ENCODE results near the gene SPATA2L. TPM values are rescaled to one million over a fixed set of nuclear protein-coding genes. Genes with fewer than 3 reads are reported as not detected.
A peak's percentile ranks its signal among the peaks of the same experiment; 100 is the strongest.

Gene SPATA2L, protein sequence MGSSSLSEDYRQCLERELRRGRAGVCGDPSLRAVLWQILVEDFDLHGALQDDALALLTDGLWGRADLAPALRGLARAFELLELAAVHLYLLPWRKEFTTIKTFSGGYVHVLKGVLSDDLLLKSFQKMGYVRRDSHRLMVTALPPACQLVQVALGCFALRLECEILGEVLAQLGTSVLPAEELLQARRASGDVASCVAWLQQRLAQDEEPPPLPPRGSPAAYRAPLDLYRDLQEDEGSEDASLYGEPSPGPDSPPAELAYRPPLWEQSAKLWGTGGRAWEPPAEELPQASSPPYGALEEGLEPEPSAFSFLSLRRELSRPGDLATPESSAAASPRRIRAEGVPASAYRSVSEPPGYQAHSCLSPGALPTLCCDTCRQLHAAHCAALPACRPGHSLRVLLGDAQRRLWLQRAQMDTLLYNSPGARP
- 21.1 and 24.3 TPM in 2 replicates for total RNA-seq (2014; rRNA removed; shearing (Covaris generic))

DNA sequence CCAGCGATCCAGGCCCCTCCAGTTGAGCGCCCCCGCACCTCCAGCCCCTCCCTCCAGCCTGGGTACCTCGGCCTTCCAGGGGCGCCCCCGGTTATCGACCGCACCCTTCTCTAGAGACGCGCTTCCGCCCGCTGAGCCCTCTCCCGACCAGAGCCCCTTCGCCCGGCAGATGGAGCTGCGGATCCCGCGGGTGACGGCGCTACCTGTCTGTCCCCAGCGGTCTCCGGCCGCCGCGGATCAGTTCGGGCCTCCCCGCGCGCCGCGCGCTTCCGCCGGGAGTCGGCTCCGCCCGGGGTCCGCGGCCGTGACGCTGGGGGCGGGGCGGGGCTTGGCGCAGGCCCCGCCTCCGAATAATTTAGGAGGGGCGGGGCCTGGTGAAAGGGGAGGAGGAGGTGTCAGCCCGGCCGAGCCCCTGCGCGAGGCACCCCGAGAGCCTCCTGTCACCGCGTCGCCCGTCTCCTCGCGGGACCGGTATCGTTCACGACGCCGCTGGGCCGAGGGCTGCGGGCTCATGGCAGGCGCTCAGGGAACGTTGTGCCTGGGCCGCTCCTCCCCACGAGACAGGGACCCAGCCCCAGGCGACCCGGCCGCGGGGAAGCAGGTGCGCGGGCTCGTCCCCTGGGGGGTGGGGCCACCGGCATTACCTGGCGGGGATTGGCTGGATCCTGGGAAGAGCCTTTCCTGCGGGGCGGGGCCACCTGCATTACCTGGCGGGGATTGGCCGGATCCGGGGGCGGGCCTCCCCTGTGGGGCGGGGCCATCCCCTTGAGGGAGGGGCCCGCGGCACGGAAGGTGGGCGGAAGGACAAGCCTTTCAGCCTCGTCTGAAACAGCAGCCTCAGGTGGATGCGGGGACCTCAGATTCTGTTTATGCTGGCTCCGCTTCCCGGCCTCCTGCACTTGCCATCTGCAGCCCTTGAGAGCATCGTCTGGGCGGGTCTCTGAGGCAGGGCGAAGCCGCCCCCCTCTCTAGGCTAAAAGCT lies at the start of gene SPATA2L:
Gene SPATA2L, minus strand, starts transcription at position 281 of the 982 bp plus-strand sequence. CDS start 473 bp downstream, outside the sequence.
- peak; percentile 90 for DNase-seq (ENCODE audit: low spot score)

DNA sequence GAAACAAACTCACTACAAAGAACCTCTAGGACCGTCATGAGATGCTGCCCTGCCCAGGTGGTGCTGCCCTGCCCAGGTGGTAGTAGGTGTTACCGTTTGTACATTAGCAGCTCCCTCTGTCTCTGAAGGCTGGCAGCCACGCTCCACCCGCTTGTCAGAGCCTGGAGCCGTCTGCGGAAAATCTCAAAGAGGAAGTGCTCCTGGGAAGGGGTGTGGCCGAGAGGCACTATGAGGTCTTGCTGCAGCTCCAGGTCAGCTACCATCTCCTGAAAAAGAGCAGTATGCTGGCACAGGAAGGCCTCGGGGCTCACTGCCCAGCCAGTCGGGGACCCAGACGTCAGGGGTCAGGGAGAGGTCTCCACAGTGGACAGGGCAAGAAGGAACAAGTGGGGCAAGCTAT lies 48.1 kb upstream of the SPATA2L start:
- DNase-seq (ENCODE audit: low spot score): no peak

DNA sequence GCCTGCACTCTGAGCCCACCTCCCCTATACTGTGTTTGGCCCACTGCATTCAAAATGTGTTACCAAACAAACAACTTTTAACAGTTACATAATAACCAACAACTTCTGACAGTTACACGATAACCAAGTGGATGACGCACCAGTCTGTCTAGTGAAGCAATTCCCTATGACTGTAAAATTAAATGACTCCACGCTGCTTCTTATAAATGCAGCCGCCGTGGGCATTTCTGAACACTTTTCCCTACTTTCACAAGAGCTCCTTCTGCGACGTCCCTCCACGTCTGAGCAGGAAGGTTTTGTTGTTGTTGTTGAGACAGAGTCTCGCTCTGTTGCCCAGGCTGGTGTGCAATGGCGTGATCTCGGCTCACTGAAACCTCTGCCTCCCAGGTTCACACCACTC lies 47.4 kb upstream of the SPATA2L start:
- DNase-seq (ENCODE audit: low spot score): no peak

DNA sequence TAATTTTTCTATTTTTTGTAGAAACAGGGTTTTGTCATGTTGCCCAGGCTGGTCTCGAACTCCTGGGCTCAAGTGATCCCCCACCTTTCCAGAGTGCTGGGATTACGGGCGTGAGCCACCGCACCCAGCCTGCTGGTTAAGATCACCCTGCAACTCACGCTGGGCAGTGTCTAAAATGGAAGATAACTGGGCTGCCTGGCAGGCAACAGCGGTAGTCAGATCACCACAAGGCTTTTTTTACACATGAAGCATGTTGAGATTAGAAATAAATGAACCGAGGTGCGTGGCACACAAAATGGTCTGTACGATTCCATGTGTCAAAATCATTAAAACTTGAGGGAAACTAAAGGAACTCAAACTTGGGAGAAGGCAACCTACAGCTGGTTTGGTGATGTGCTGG lies 46.6 kb upstream of the SPATA2L start:
- DNase-seq (ENCODE audit: low spot score): no peak

DNA sequence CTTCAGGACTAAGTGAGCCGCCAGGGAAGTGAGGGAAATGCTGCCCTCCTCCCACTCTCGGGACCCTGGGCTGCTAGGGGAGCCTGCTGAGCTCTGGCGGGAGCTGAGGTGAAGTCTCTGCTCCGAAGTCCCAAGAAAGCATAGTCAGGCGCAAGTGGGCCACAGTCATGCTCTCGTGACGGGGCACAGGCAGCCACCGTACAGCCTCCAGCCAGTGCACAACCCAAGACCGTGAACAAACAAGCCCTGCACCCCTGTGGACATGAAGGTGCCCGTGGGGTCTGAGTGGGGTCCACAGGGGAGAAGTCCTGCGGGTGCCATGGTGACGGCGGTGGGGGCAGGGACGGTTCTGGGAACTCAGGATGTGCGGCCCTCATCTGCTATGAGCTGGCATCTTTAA lies 44.5 kb upstream of the SPATA2L start:
- no peak for DNase-seq (ENCODE audit: low spot score)

DNA sequence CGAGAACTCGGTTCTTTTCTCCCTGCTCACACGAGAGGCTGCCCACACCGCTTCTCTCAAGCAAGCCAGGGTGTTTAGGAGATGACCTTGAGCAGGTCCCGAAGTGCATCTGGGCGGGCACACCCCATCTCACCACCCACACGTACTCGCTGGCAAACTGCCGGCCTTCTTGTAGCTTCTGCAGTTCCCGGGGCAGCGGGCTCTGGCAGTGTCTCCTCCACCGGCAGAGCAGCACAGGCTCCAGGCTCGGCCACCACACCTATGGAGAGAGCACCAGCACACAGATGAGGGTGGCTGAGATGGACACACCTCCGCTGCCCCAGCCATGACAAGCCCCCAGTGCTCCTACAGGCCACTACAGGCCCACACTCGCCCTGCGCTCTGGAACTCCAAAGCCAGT lies 43.3 kb upstream of the SPATA2L start:
- DNase-seq (ENCODE audit: low spot score): no peak

DNA sequence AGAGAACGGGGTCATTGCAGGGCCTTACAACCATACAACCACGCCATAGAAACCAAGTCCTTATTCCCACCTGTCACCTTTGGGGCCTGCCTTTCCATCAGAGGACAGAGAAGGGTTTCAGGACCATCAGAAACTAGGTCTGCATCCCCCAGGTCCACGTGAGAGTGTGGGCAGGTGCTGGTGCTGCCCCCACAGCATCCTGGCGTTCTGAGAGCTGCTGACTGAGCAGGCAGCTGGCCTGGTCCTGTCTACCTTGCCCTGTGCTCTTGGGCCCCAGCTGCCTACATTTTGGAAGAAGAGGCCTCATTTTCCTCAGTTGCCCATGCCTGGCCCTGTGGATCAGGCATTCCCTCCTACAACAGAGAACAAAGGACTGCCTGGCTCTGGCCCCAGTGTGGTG lies 41.4 kb upstream of the SPATA2L start:
- no peak for DNase-seq (ENCODE audit: low spot score)

DNA sequence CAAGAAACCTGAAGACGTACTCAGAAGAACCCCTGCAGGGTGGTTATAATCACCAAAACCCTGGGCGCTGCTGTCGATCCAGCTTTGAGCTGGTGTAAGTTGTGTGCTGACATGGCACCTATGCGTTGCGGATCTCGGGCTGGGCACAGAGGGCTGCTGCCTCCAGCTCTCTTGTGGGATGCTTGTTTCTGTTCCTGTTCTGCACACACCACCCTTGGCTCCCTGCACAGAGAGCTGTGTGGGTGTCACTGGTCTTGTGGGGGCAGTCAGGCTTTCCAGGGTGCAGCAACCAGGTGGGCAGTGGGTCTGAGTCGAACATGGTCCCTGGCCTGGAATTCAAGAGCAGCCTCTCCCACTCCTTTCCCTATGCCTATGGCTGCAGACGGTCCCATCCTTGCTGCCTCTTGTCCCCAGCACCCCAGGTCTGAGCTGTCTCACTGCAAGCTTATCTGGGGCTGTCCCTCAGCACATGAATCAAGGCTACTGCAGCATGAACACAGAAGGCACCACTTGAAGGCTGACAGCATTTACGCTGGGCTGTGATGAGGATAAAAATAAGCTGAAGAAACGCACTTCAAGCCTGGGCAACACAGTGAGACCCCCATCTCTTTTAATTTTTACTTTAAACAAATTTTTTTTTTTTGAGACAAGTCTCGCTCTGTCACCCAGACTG lies 40.0 kb upstream of the SPATA2L start:
- no peak for DNase-seq (ENCODE audit: low spot score)

DNA sequence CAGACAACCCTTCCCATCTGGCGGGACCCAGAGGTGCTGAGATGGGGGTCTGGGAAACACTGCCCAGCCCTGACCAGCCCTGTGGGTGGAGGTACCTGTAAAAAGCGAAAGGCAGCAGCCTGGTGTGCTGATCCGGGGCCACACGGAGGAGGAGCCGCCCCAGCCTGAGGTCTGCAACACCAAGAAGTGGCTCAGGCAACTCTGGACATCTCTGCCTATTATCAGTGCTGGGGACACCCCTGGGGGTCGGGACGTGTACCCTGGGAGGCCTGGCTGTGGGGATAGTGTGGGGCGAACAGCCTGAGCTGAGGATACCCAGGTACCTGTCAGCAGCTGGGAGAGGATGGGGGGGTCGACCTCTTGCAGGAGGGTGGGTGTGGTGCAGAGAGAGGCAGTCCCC lies 37.9 kb upstream of the SPATA2L start:
- no peak for DNase-seq (ENCODE audit: low spot score)

DNA sequence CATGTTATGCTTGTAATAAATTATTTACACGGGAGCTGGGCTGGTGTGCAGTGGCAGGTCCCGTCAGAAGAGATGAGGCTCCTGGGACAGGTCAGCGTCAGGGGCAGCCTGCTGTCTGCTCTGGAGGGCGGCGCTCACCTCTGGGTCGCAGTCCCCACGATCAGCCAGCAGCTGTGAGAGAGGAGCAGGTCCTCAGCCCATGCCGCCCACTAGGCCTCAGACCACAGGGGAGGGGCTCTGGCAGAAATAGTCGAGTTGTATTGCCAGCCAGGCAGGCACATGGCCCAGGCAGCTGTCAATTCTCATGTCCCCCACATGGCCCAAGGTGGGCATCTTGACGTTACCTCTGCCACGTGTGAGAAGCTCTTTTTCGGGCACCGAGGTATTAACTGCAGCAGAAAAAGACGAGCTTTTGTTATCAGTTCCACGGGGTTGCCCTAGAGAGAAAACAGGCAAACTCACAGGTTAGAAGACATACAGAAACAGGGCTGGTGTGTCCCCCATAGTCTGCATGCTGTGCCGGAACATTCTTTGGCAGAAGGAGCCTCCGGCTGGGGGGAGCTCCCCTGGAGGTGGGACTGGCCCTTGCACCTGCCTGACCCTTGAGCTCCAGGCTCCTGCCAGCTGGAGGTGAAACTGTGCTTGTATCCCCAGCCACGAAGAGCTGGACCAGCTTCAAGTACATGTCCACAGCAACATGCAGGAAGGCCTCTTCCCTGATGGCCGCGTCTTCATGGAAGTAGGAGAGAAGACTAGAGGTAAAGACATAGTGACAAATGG lies 37.2 kb upstream of the SPATA2L start:
- DNase-seq (ENCODE audit: low spot score): no peak

DNA sequence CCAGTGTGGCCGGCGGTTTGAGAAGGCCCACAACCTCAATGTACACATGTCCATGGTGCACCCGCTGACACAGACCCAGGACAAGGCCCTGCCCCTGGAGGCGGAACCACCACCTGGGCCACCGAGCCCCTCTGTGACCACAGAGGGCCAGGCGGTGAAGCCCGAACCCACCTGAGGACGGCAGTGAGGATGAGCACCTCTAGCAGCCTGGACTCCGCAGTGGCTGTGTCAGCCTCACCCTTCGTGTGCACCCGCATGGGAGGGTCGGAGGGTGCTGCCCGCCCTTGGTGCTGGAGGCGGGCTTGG lies 36.5 kb upstream of the SPATA2L start:
- no peak for DNase-seq (ENCODE audit: low spot score)

DNA sequence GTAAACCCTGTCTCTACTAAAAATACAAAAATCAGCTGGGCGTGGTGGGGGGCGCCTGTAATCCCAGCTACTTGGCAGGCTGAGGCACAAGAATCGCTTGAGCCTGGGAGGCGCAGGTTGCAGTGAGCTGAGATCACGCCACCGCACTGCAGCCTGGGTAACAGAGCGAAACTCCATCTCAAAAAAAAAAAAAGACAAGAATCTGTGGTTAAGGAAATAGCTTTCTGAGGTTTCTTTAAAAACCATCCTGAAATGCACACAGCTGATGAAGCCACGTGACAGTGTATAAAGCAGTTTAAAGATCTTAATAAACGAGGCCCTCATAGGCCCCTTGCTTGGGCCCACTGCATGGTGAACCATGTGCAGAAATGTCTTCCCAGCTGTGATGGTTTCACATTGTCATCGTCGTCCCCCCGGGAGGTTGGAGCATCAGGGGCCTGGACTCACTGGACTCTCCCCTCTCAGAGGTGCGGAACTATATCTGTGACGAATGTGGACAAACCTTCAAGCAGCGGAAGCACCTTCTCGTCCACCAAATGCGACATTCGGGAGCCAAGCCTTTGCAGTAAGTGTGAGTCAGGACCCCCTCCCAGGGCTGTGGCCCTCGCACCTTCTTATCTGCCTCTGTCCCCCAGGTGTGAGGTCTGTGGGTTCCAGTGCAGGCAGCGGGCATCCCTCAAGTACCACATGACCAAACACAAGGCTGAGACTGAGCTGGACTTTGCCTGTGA lies 36.0 kb upstream of the SPATA2L start:
- DNase-seq (ENCODE audit: low spot score): no peak

DNA sequence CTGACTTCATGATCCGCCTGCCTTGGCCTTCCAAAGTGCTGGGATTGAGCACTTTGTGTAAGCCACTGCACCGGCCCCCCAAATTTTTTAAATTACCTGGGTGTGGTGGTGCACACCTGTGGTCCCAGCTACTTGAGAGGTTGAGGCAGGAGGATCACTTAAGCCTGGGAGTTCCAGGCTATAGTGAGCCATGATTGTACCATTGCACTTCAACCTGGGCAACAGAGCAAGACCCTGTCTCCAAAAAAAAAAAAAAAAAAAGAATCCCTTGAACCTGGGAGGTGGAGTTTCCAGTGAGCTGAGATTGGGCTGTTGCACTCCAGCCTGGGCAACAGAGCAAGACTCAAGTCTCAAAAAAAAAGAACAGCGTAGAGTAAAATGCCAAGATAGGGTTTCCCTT lies 35.0 kb upstream of the SPATA2L start:
- DNase-seq (ENCODE audit: low spot score): no peak

DNA sequence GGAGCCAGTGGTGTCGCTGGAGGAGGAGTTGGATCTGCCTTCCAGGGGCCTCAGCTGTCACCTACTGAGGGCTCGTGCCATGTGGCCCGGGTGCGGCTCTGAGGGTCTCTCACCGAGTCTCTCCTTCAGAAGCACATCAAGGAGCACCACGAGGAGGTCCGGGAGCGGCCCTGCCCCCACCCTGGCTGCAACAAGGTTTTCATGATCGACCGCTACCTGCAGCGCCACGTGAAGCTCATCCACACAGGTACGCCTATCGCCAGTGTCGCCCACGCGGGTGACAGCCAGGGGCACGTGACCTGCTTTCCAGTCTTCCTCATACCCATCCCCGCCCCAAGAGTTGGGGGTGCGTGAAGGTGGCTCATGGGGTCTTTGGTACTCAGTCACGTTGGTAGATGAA lies 32.3 kb upstream of the SPATA2L start:
- no peak for DNase-seq (ENCODE audit: low spot score)

DNA sequence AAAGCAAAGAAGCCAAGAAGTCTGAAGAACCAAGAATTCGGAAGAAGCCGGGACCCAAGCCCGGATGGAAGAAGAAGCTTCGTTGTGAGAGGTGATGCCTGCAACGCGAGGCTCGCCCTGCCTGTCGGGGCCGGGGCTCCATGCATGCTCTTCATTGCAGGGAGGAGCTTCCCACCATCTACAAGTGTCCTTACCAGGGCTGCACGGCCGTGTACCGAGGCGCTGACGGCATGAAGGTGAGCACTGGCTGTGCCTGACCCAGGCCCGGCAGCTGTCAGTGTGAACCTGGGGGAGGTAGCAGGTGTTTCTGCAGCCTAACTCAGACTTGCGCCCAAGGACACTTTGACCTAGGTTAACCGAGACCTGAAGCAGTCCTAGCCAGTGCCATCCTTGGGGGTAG lies 31.8 kb upstream of the SPATA2L start:
- no peak for DNase-seq (ENCODE audit: low spot score)

DNA sequence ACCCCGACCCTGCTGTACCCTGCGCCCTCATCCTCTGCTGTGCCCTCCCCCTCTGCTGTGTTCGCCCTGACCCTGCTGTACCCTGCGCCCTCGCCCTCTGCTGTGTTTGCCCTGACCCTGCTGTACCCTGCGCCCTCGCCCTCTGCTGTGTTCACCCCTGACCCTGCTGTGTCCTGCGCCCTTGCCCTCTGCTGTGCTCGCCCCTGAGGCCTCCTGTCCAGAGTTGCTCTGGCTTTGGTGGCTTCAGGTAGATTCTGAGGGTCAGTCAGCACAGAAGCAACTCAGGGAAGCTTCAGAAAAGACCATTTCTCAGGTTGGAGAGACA lies 31.4 kb upstream of the SPATA2L start:
- no peak for DNase-seq (ENCODE audit: low spot score)

DNA sequence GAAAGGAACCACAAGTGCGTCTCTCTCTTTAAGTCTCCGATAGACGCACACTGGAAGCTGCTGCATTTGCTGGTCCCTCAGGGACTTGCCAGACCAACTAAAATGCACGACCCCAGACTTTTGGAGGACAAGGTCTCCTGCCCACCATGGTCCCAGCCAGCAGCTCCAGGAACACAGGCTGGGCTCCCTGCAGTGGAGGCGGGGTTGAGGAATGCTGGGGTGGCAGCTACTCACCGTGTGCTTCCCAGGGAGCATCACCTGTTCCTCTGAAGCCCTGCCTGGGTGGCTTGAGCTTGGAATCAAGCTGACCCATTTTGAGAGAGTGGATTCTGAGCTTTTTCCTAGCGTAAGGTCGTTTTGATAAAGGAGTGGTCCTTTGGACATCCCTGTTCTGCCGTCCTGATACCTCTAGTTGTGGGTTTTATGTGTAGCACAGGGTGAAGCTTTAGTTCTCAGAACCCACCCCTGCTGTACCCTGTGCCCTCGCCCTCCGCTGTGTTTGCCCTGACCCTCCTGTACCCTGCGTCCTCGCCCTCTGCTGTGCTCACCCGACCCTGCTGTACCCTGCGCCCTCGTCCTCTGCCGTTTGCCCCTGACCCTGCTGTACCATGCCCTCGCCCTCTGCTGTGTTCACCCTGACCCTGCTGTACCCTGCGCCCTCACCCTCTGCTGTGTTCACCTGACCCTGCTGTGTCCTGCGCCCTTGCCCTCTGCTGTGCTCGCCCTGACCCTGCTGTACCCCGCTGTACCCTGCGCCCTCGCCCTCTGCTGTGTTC lies 30.8 kb upstream of the SPATA2L start:
- DNase-seq (ENCODE audit: low spot score): no peak

DNA sequence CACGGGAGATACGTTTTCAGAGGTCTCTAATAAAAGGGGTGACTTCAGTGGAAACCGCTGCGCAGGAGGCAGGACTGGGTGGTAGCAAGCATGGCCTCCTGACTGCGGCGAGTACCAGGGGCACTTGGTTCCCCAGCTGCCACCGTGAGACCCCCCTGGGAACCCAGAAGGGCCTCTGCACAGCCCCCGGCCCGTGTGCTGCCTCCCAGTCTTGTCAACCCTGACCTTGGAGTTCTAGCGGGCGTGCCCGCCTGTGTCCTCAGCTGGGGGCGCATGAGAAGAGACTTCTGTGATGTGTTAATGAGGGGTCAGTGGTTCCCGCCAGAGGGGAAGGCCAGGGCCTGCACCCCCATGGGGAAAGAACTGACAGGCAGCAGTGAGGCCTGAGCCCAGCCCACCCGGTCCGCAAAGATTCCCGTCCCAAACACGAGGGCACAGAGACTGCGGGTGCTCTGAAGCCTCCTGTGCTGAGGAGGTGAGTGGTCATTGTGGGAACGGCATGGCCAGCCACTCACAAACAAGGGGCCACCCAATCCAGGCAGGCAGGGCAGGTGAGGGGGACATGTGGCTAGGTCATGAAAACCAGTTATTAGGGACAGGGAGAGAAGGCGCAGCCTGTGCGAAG lies 29.2 kb upstream of the SPATA2L start:
- no peak for DNase-seq (ENCODE audit: low spot score)

DNA sequence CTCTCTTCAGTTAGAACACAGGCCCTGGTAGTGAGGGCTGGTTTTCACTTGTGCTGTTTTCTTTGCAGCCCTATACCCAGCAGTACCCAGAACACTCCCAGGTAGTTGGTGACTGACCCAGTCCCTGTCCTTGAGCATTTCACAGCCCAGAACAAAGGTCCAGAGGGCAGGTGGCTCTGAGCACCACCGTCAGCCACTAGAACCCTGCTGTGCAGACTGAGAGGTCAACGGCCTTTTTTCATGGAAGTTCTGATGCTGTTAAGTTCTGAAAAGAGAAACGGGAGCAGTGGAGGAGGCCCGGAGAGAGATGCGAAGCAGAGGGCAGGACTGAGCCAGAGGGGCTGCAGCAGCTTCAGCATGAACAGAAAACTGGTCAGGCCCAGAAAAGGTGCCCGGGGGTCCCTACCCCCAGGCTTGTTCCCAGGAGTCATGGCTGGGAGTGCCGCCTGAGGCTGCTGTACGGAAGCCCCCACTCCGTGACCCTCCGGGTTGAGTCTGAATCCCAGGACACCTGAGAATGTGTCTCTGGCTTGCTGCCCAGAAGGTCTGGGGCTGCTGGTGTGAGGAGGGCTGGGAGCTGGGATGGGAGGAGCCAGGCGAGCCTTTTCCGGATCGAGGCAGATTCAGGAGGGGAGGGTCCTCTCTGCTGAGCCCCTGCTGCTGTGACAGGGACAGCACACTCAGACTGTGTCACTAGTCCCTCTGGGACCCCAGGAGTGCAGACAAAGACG lies 28.5 kb upstream of the SPATA2L start:
- DNase-seq (ENCODE audit: low spot score): no peak

Measured in A172 (cell line).